Small intestine (tissue), 7 donors: ENCODE data around the gene MTG2. TPM values are rescaled to one million over a fixed set of nuclear protein-coding genes. Genes with fewer than 3 reads are reported as not detected.

Source experiments
- DNase-seq, 2 donors: peaks; one replicate each; pipeline versions ENCODE4 v3.0.0 to v3.0.0-alpha.2; 2013
- FAIRE-seq: peaks from 2 replicates; lab custom pipeline; 2012; peaks lifted over from hg19 to GRCh38; lab: Jason Lieb, UNC
- H3K27ac ChIP-seq, 3 donors: one replicate each; pipeline ENCODE4 v1.5.1; 2013; ENCODE audit warnings: low read length in 2 of 3, mild to moderate bottlenecking in 2 of 3, control low read depth in 1 of 3, inconsistent platforms in 1 of 3, low read depth in 1 of 3, moderate library complexity in 1 of 3
- H3K27me3 ChIP-seq, 3 donors: one replicate each; pipeline ENCODE4 v1.6.1; 2013; ENCODE audit warnings: low read length in 3 of 3, inconsistent platforms in 1 of 3; ENCODE audit not compliant: control insufficient read depth in 3 of 3, insufficient read depth in 3 of 3
- H3K36me3 ChIP-seq, 3 donors: one replicate each; pipeline ENCODE4 v1.6.1; 2013; ENCODE audit warnings: low read length in 3 of 3, inconsistent platforms in 1 of 3, low read depth in 1 of 3, mild to moderate bottlenecking in 1 of 3, moderate library complexity in 1 of 3; ENCODE audit not compliant: control insufficient read depth in 3 of 3, insufficient read depth in 2 of 3
- H3K4me1 ChIP-seq, 3 donors: one replicate each; pipeline ENCODE4 v1.6.1; 2013; ENCODE audit warnings: low read length in 2 of 3, inconsistent platforms in 1 of 3, low read depth in 1 of 3, mild to moderate bottlenecking in 1 of 3, moderate library complexity in 1 of 3; ENCODE audit not compliant: control insufficient read depth in 3 of 3, insufficient read depth in 2 of 3
- H3K4me3 ChIP-seq, 3 donors: one replicate each; pipeline ENCODE4 v1.5.1; 2013; ENCODE audit warnings: low read length in 3 of 3, control low read depth in 1 of 3, inconsistent platforms in 1 of 3, low read depth in 1 of 3, mild to moderate bottlenecking in 1 of 3, moderate library complexity in 1 of 3
- H3K9me3 ChIP-seq, 2 donors: one replicate each; pipeline ENCODE4 v1.6.1; 2013; ENCODE audit warnings: low read depth in 1 of 2, low read length in 1 of 2; ENCODE audit not compliant: control insufficient read depth in 2 of 2, insufficient read depth in 1 of 2
- WGBS, 3 donors: extraction: QIAGEN DNeasy Blood & Tissue Kit; methylation state at CpG; one replicate each; pipeline ENCODE4 v1.1.7; 2013; 5-methylcytosine and 5-hydroxymethylcytosine counted together
- polyA plus RNA-seq, 4 donors: library from polyadenylated mRNA; stranded (reverse) in 3 of 4; unstranded in 1 of 4; fragments of 200-250 nt in 3 of 4; fragments of 120-200 nt in 1 of 4; gene quantifications; one replicate each; pipeline versions ENCODE4 v1.2.1 to v1.2.3, GENCODE V29; 2013
- donor health status: healthy with polysubstance abuse.
- donor health status: control.
- donor health status: control.
- donor health status: Bipolar disorder and iron deficiency.
- donor health status: healthy.

MTG2 gene
- polyA plus RNA-seq, 4 donors = 24.9 to 39.4 (median 31.5) TPM

- no peak for DNase-seq
- Histone ChIP-seq H3K4me3 (no peak overlapping the region), H3K9me3 (no peaks in the 10 kb centered on the region), H3K36me3 (peaks cover 0 to 27% (median 4%) of the 10 kb centered on the region in 3 donors), H3K27me3 (peaks cover 0 to 21% (median 3%) of the 10 kb centered on the region in 3 donors), H3K4me1 (no peaks in the 10 kb centered on the region), H3K27ac (no peak overlapping the region)
- no peak for FAIRE-seq
- 88 to 92% (median 90%) methylated on average over 38 of the region's 38 CpGs for WGBS, 3 donors
These were observed 23.0 kb downstream of the MTG2 start for GRCh38 chr20:62205618-62206387.

DNA sequence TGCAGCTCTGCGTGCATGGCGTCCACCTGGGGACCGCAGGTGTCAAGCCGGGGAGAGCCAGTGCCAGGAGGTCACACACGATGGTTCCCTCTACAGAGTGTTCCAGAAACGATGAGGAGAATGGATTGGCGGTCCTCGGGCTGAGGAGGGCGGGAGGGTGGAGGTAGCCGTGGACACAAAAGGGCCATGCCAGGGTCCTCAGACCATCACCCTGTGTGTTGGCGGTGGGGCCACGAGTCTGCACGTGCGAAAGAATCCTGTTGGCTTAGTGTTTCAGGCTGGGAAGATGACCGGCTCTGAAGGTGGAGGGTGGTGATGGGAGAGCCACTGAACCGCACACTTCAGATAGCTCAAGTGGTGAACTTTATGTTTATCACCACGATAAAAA is 23.6 kb downstream of the MTG2 start:
- Histone ChIP-seq H3K9me3 (no peaks in the 10 kb centered on the region), H3K27ac (no peak overlapping the region), H3K36me3 (peaks cover 0 to 21% (median 4%) of the 10 kb centered on the region in 3 donors), H3K4me1 (no peaks in the 10 kb centered on the region), H3K4me3 (no peak overlapping the region), H3K27me3 (peaks cover 0 to 26% (median 7%) of the 10 kb centered on the region in 3 donors)
- no peak for DNase-seq
- FAIRE-seq = no peak
- whole genome bisulfite sequencing, 3 donors = 76 to 88% (median 88%) methylated on average over 17 of the region's 17 CpGs

DNA sequence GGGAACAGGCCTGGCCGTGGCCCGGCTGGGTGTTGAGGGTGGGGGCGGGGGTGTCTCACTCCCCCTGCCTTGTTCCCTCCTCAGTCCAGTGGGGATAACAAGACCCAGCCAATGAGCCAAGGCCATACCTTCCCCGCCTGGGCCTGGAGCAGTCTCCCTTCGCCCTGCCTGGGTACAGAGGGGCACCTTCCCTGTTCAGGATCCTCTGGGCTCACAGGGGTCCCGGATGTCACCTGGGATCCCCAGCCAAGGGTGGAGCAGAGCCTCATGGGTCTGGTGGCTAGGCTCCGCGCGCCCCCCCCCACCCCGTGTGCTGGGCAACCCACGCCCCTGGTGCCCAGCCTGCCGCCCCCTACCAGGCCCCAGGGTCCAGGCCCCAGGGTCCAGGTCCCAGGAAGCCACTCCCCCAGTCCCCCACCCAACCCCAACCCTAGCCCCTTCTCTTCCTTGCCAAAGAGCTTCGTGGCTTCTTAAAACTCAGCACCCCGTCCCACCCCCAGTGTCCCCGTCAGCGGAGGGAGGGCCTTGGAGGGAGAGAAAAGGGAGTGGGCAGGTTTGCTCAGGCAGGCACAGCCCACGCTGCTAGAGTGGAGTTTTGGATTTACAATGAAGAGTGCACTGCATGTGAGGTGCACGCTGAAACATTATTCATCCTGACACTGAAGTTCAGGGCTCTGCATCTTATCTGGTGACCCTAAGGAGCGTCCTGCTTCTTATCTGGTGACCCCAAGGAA is 25.4 kb downstream of the MTG2 start:
- 59 to 69% (median 68%) methylated on average over 18 to 19 of the region's 19 CpGs for WGBS, 3 donors
- DNase-seq = no peak
- no peaks in the 10 kb centered on the region for H3K9me3 ChIP-seq

DNA sequence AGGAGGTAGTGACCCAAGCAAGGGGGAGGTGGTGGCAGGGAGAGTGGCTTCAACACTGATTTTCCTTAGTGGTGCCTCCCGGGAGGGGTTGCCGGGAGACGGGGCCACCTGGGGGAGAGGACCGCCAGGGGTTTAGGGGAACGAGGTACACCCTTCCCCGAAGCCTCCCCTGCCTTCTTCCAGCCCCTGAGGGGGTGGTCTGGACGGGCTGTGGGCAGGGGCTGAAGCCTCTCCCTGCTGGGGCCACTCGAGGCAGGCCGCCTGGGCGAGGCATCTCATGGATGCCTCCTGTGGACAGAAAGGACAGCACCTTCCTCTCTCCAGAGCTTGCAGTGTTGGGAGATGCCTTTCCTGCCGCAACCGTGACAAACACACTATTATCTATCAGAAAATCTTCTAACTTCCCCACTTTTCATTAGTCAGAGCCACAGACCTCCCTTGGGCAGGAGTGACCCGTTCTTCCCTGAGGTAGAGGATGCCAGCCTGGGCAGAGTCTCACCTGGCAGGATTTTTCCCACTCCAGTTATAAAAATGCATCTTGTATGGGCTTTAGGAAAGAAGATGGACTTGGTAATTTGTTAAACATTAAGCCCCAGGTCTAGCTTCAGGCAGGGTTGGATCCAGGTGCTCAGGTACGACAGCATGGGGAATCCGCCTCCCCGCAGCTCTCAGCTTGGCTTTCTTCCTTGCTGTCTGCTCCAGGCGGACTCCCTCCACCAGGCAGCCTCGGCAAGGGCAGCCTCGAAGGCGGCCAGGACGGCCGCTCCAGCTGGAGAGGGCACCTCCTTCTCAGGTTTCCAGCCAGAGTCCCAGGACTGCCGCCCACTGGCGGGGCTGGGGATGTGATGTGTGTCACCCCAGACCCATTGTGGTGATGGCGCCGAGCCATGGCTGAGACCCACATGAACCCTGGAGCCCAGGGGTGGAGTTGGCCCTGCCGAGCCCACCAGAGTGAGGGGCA is 26.2 kb downstream of the MTG2 start:
- H3K36me3 ChIP-seq = peaks cover 0 to 5% (median 0%) of the 10 kb centered on the region in 3 donors
- no peak for FAIRE-seq
- 29 to 42% (median 37%) methylated on average over 24 to 27 of the region's 27 CpGs for WGBS, 3 donors

More for the DNA sequence above, 25.4 kb downstream of the MTG2 start:
- no peak for FAIRE-seq
- Histone ChIP-seq H3K4me3 (no peak overlapping the region), H3K27ac (no peak overlapping the region), H3K4me1 (no peaks in the 10 kb centered on the region), H3K36me3 (peaks cover 0 to 5% (median under 1%) of the 10 kb centered on the region in 3 donors), H3K27me3 (peaks cover 0 to 37% (median 7%) of the 10 kb centered on the region in 3 donors)

DNA sequence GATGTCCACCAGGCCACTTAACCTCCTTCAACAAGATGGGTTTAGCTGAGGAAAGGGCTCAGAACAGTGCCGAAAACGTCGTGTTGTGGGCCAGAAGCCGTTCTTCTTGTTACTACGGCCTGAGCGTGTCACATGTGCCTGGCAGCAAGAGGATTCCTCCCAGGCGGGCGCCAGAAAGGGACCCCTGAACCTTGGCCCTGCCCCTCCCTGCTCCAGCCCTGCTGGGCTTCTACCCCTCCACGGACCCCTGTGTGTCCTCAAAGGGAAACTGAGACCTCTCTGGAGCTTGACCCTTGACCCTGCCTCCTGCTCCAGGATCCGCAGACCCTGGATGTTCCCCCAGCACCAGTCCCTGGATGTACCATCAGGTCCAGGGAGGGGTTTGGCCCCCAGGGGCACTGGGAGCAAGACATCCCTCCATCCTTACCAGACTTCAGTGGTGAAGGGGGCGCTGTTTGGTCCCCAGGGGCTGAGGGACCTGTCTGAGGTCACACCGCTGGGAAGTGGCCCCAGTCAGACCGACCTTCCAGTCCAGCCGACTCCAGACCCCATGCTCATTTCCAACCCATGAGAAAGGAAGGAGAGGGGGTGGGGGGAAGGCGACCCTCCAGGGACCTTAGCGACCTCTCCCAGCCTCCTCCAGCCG is 27.1 kb downstream of the MTG2 start:
- Histone ChIP-seq H3K4me1 (no peaks in the 10 kb centered on the region), H3K27ac (no peak overlapping the region), H3K27me3 (peaks cover 0 to 44% (median 9%) of the 10 kb centered on the region in 3 donors), H3K4me3 (no peak overlapping the region), H3K36me3 (peaks cover 0 to 5% (median 0%) of the 10 kb centered on the region in 3 donors), H3K9me3 (no peaks in the 10 kb centered on the region)
- DNase-seq (no peak), FAIRE-seq (no peak)
- 43 to 58% (median 50%) methylated on average over 16 to 17 of the region's 17 CpGs for WGBS, 3 donors

More for the DNA sequence above, 26.2 kb downstream of the MTG2 start:
- peaks cover 0 to 37% (median 7%) of the 10 kb centered on the region in 3 donors for H3K27me3 ChIP-seq
- no peaks in the 10 kb centered on the region for H3K4me1 ChIP-seq
- H3K27ac ChIP-seq = no peak overlapping the region
- no peak overlapping the region for H3K4me3 ChIP-seq
- no peak for DNase-seq
- no peaks in the 10 kb centered on the region for H3K9me3 ChIP-seq

DNA sequence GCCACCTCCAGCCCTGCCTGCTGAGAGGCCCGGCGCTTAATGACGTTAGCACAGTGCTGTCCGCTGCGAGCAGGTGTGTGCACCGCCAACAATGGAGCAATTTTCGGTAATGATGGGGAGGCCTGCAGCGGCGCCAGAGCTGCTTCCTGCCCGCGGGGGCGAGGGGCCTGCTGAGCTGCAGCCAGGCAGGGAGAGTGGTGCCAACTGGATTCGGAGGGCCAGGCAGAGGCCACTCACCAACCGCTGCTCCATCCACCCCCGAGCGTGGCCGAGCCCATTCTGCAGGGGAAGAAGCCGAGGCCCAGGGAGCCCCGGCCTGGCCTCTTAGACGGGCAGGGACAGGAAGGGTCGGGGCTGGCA is 27.6 kb downstream of the MTG2 start:
- peaks cover 0 to 45% (median 11%) of the 10 kb centered on the region in 3 donors for H3K27me3 ChIP-seq
- no peak overlapping the region for H3K27ac ChIP-seq
- no peaks in the 10 kb centered on the region for H3K4me1 ChIP-seq
- WGBS, 3 donors = 39 to 57% (median 43%) methylated on average over 21 of the region's 21 CpGs
- FAIRE-seq (no peak), DNase-seq (no peak)
- H3K4me3 ChIP-seq = no peak overlapping the region
- peaks cover 0 to 5% (median 0%) of the 10 kb centered on the region in 3 donors for H3K36me3 ChIP-seq
- no peaks in the 10 kb centered on the region for H3K9me3 ChIP-seq

DNA sequence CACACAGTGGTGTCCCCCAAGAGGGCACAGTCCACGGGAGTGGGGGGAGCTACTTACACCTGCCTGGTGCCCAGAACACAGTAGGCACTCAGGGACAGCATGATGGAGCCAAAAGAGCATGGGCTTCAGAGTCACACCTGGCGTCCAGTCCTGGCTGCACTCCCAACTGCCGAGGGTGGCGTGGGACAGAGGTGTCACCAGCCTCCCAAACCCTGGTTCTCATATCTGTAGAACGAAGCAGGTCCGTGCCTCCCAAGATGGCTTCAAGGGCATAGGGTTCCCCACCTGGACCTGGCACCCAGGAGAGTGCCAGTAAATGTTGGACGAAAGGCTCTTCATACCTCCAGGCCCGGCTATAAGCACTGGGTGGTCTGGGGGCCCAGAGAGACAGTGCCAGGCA is 28.4 kb downstream of the MTG2 start:
- WGBS, 3 donors = 61 to 85% (median 63%) methylated on average over 8 of the region's 8 CpGs
- FAIRE-seq = no peak
- DNase-seq = no peak
- Histone ChIP-seq H3K27ac (no peak overlapping the region), H3K27me3 (peaks cover 0 to 50% (median 11%) of the 10 kb centered on the region in 3 donors), H3K4me1 (no peaks in the 10 kb centered on the region), H3K4me3 (no peak overlapping the region), H3K9me3 (no peaks in the 10 kb centered on the region), H3K36me3 (peaks cover 0 to 5% (median 0%) of the 10 kb centered on the region in 3 donors)
